Measurements from ENCODE around the gene OMP.

DNA sequence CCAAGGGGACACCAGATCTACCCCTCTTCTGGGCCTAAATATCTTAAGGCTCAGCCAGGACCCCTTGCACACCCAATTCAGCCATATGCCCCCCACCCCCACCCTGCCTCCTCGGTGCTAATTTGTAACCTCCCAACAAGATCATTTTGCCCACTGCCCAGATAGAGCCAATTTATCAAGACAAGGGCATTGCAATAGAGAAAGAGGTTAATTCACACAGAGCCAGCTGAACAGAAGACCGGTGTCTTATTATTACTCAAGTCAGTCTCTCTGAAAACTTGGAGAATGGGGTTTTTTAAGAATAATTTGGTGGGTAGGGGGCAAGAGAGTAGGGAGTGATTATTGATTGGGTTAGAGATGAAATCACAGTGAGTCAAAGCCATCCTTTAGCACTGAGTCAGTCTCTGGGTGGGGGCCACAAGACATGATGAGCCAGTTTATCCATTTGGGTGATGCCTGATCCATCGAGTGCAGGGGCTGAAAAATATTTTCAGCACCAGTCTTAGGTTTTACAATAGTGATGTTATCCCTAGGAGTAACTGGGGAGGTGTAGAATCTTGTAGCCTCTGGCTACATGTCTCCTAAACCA is 45.7 kb upstream of the OMP start:
- TF ChIP-seq RAD21 (conservative IDR thresholded peaks at IDR 0.05) (no peak), POLR2AphosphoS5 (IDR thresholded peaks at IDR 0.05) (no peak), TAF1 (IDR thresholded peaks at IDR 0.05; ENCODE audit: low read depth) (no peak), EP300 (conservative IDR thresholded peaks at IDR 0.05; ENCODE audit: poor library complexity, severe bottlenecking) (no peak), MXI1 (conservative IDR thresholded peaks at IDR 0.05; ENCODE audit: poor library complexity, severe bottlenecking) (no peak), EZH2 (IDR thresholded peaks at IDR 0.05; ENCODE audit: borderline replicate concordance, insufficient read depth, low read length, poor library complexity, severe bottlenecking) (no peak), REST (IDR thresholded peaks at IDR 0.05; ENCODE audit: borderline replicate concordance) (no peak)
- TF ChIP-seq, protein P1, sequence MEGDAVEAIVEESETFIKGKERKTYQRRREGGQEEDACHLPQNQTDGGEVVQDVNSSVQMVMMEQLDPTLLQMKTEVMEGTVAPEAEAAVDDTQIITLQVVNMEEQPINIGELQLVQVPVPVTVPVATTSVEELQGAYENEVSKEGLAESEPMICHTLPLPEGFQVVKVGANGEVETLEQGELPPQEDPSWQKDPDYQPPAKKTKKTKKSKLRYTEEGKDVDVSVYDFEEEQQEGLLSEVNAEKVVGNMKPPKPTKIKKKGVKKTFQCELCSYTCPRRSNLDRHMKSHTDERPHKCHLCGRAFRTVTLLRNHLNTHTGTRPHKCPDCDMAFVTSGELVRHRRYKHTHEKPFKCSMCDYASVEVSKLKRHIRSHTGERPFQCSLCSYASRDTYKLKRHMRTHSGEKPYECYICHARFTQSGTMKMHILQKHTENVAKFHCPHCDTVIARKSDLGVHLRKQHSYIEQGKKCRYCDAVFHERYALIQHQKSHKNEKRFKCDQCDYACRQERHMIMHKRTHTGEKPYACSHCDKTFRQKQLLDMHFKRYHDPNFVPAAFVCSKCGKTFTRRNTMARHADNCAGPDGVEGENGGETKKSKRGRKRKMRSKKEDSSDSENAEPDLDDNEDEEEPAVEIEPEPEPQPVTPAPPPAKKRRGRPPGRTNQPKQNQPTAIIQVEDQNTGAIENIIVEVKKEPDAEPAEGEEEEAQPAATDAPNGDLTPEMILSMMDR (IDR thresholded peaks at IDR 0.05; ENCODE audit: poor library complexity, severe bottlenecking): no peak
